Prostate gland (tissue), 2 donors: Measurements from ENCODE around the gene PMP22. TPM values are rescaled to one million over a fixed set of nuclear protein-coding genes. Genes with fewer than 3 reads are reported as not detected.
"Not testable (repeated sequence)": the region's sequence is repeated elsewhere in the genome, so short reads cannot be mapped to it uniquely, and the experiment has no call there.

Source experiments
- DNase-seq: peaks from one replicate; pipeline ENCODE4 v3.0.0-alpha.2; 2019; ENCODE audit warnings: low spot score
- H3K27ac ChIP-seq, 2 donors: fragments of 200-600 bp; sonication (generic); 2 replicates each; pipeline ENCODE4 v1.5.1; 2017 to 2019
- H3K27me3 ChIP-seq: fragments of 200-600 bp; sonication (generic); replicated peaks from 2 replicates; pipeline ENCODE4 v1.5.1; 2019; ENCODE audit not compliant: insufficient read depth
- H3K36me3 ChIP-seq, 2 donors: fragments of 200-600 bp; sonication (generic); 1 replicate in 1 of 2; 2 replicates in 1 of 2; pipeline versions ENCODE4 v1.5.1 to v1.8.1; 2017 to 2019
- H3K4me1 ChIP-seq: fragments of 200-600 bp; sonication (generic); replicated peaks from 2 replicates; pipeline ENCODE4 v1.5.1; 2019
- H3K4me3 ChIP-seq, 2 donors: fragments of 200-600 bp; sonication (generic); 2 replicates each; pipeline ENCODE4 v1.5.1; 2017 to 2019
- H3K9me3 ChIP-seq: fragments of 200-600 bp; sonication (generic); 2 replicates; pipeline ENCODE4 v1.5.1; 2017
- CTCF ChIP-seq, 4 experiments: fragments of 200-600 bp in 2 of 4; fragments of 450-650 bp in 2 of 4; sonication (generic) in 2 of 4; IDR thresholded peaks; 1 replicate in 3 of 4; 2 replicates in 1 of 4; pipeline ENCODE4 v1.5.1; 2016 to 2019; ENCODE audit warnings: antibody characterized with exemption in 4 of 4, mild to moderate bottlenecking in 2 of 4, moderate library complexity in 2 of 4
- POLR2A ChIP-seq: fragments of 450-650 bp; IDR thresholded peaks from one replicate; pipeline ENCODE4 v1.6.1; 2016; ENCODE audit warnings: antibody characterized with exemption, mild to moderate bottlenecking
- POLR2AphosphoS5 ChIP-seq: sonication (generic); formaldehyde crosslinking; IDR thresholded peaks from one replicate; pipeline ENCODE4 v1.6.1; 2017; ENCODE audit warnings: antibody characterized with exemption
- WGBS: methylation state at CpG from one replicate; pipeline ENCODE4 v1.1.5; 2018; 5-methylcytosine and 5-hydroxymethylcytosine counted together
- intact Hi-C: fragments of 100-400 bp; cut with DNase I; formaldehyde crosslinking; loops from one replicate; pipeline ENCODE4 v1.14.2; 2022
- total RNA-seq, 2 donors: library from RNA; depleted of rRNA; stranded (reverse); fragments of >200 nt; gene quantifications; one replicate each; pipeline ENCODE4 v1.1.0, GENCODE V29; 2016

Gene PMP22
- total RNA-seq, 2 donors from 2014 or later: 22.5 to 76.1 TPM

- DNase-seq: no peak
- WGBS: 75% methylated on average over 5 of the region's 5 CpGs
- no peaks in the 10 kb centered on the region for H3K36me3 ChIP-seq
- intact Hi-C loops: no loop called here
- H3K4me1 ChIP-seq: no peaks in the 10 kb centered on the region
- H3K9me3 ChIP-seq: no peaks in the 10 kb centered on the region
- no peak overlapping the region for H3K4me3 ChIP-seq
- H3K27ac ChIP-seq: no peak overlapping the region
- no peak for TF ChIP-seq POLR2A
- no peak for TF ChIP-seq POLR2AphosphoS5
- no peak for TF ChIP-seq CTCF (IDR thresholded peaks at IDR 0.05)
- H3K27me3 ChIP-seq: no peaks in the 10 kb centered on the region
Measured at GRCh38 chr17:15213381-15214087, 51.6 kb downstream of the PMP22 start.

- intact Hi-C loops: no loop called here
- no peak for DNase-seq
- H3K9me3 ChIP-seq: no peaks in the 10 kb centered on the region
- no peak for TF ChIP-seq CTCF (IDR thresholded peaks at IDR 0.05)
- TF ChIP-seq POLR2A: no peak
- TF ChIP-seq POLR2AphosphoS5: no peak
- H3K4me3 ChIP-seq: no peak overlapping the region
- H3K4me1 ChIP-seq: no peaks in the 10 kb centered on the region
- H3K36me3 ChIP-seq: no peaks in the 10 kb centered on the region
- H3K27ac ChIP-seq: no peak overlapping the region
- 93% methylated on average over 1 of the region's 1 CpG for WGBS
- H3K27me3 ChIP-seq: no peaks in the 10 kb centered on the region
Measured at GRCh38 chr17:15210247-15210646, 54.9 kb downstream of the PMP22 start.

- intact Hi-C loops, DNase-seq, H3K9me3 ChIP-seq, H3K4me1 ChIP-seq, H3K36me3 ChIP-seq, H3K4me3 ChIP-seq, H3K27ac ChIP-seq, H3K27me3 ChIP-seq: not testable (repeated sequence)
- WGBS: 91% methylated on average over 2 of the region's 2 CpGs
Measured at GRCh38 chr17:15203062-15203461, 62.1 kb downstream of the PMP22 start.

- H3K9me3 ChIP-seq, H3K27me3 ChIP-seq, H3K36me3 ChIP-seq, H3K27ac ChIP-seq, H3K4me3 ChIP-seq, H3K4me1 ChIP-seq, DNase-seq, intact Hi-C loops: not testable (repeated sequence)
- WGBS: 93% methylated on average over 2 of the region's 2 CpGs
Measured at GRCh38 chr17:15200574-15200973, 64.6 kb downstream of the PMP22 start.

GRCh38 chr17:15197229-15197628 lies 67.9 kb downstream of the PMP22 start:
- DNase-seq: no peak
- Histone ChIP-seq H3K4me3 (no peak overlapping the region), H3K36me3 (no peaks in the 10 kb centered on the region), H3K9me3 (no peaks in the 10 kb centered on the region), H3K4me1 (no peaks in the 10 kb centered on the region), H3K27ac (no peak overlapping the region), H3K27me3 (no peaks in the 10 kb centered on the region)
- intact Hi-C loops: no loop called here
- TF ChIP-seq POLR2AphosphoS5 (no peak), CTCF (IDR thresholded peaks at IDR 0.05) (no peak), POLR2A (no peak)
- WGBS: 91% methylated on average over 3 of the region's 3 CpGs

- WGBS: 36% methylated on average over 1 of the region's 1 CpG
- no peak overlapping the region for H3K27ac ChIP-seq
- no peak for DNase-seq
- H3K36me3 ChIP-seq: no peaks in the 10 kb centered on the region
- H3K9me3 ChIP-seq: no peaks in the 10 kb centered on the region
- no peaks in the 10 kb centered on the region for H3K4me1 ChIP-seq
- no peaks in the 10 kb centered on the region for H3K27me3 ChIP-seq
- intact Hi-C loops: no loop called here
- TF ChIP-seq POLR2A (no peak), CTCF (IDR thresholded peaks at IDR 0.05) (no peak), POLR2AphosphoS5 (no peak)
- no peak overlapping the region for H3K4me3 ChIP-seq
Measured at GRCh38 chr17:15194859-15195277, 70.3 kb downstream of the PMP22 start.
